ENCODE data around the gene SLC9A2. TPM values are rescaled to one million over a fixed set of nuclear protein-coding genes. Genes with fewer than 3 reads are reported as not detected.

Gene SLC9A2
- total RNA-seq: 21.1 TPM

- DNase-seq (ENCODE audit: low spot score): no peak
These were observed at the start of gene SLC9A2 for GRCh38 chr2:102619414-102620319. TSS of gene SLC9A2 (plus strand) at chr2:102619553. CDS start at chr2:102619849, 296 bp downstream.

DNA sequence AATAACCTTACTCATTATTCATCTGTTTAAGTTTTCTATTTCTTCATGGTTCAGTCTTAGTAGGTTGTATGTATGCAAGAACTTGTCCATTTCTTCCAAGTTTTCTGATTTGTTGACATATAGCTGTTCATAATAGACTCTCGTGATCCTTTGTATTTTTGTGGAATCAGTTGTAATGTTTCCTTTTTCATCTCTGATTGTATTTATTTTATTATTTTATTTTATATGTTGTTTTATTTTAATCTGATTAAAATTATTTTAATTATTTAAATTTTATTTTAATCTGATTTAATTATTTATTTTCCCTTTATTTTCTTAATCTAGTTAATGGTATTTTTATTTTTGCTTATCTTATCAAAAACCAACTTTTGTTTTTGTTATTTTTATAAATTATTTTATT lies 43.5 kb upstream of the SLC9A2 start:
- no peak for DNase-seq (ENCODE audit: low spot score)

GRCh38 chr2:102578376-102578775 lies 41.0 kb upstream of the SLC9A2 start:
- no peak for DNase-seq (ENCODE audit: low spot score)

- DNase-seq (ENCODE audit: low spot score): no peak
These were observed 37.4 kb upstream of the SLC9A2 start for GRCh38 chr2:102581911-102582310.

GRCh38 chr2:102582845-102583244 lies 36.5 kb upstream of the SLC9A2 start:
- DNase-seq (ENCODE audit: low spot score): no peak

- no peak for DNase-seq (ENCODE audit: low spot score)
These were observed 33.4 kb upstream of the SLC9A2 start for GRCh38 chr2:102585847-102586404.

- no peak for DNase-seq (ENCODE audit: low spot score)
These were observed 31.0 kb upstream of the SLC9A2 start for GRCh38 chr2:102588213-102588939.

GRCh38 chr2:102589444-102589843 lies 29.9 kb upstream of the SLC9A2 start:
- DNase-seq (ENCODE audit: low spot score): no peak

DNA sequence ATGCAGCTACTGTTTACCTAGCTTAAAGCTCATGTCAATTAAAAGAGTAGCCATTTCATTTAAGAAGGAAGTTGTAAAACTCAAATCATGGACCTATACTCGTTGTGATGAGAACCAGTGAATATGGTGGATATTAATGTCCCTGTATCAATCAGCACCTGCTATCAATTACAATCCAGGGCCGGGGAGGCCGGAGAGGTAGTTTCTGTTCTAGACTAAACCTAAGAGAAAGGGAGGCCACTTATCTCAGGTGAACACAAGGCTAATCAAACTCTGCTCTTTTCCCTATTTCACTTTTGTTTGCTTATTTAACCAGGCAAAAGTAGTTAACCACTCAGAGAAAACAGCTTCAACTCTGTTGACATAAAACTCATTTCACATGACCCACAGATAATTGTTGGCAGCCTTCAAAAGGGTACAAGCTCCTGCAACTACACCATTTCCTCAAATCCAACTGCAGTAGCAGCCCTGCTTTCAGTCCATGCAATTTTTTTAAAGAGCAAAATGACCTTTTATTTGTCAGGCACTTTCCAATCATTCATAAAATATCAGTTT lies 27.8 kb upstream of the SLC9A2 start:
- DNase-seq (ENCODE audit: low spot score): no peak

GRCh38 chr2:102592601-102593000 lies 26.8 kb upstream of the SLC9A2 start:
- no peak for DNase-seq (ENCODE audit: low spot score)

DNA sequence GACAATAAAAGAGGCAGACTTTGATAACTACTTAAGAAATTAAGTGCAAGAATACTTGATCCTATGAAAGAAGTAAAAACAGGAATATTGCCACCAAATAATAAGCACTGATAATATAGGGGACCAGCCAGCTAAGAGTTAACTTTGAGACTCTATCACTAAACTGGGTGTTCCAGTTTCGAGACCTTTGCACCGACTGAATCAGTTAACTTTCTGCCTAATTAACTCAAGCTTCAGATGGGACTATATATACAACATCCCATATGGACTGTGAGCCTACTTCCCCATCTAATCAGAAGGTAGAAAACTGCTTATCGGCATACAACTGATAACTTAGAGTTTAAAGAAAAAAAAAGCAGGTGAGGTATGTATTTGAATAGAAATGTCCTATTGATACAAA lies 25.8 kb upstream of the SLC9A2 start:
- no peak for DNase-seq (ENCODE audit: low spot score)

GRCh38 chr2:102594445-102595016 lies 24.8 kb upstream of the SLC9A2 start:
- no peak for DNase-seq (ENCODE audit: low spot score)

GRCh38 chr2:102597788-102598187 lies 21.6 kb upstream of the SLC9A2 start:
- DNase-seq (ENCODE audit: low spot score): no peak

DNA sequence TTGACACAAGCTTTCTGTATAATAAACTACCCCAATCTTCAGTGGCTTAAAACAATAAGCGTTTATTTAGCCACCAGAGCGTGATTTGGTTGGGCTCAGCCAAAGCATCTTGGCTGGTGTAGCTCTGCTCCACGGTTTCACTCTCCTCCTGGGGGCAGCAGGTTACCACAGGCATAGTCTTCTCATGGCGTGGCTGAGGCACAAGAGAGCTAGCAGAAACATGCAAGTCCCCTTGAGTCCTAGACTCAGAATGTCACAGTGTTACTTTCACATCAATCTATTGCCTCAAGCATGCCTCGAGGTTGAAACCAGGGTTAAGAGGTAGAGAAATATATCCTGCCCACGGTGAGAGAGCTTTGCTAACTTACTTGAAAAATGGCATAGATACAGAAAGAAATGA lies 19.9 kb upstream of the SLC9A2 start:
- DNase-seq (ENCODE audit: low spot score): no peak

- no peak for DNase-seq (ENCODE audit: low spot score)
These were observed 17.6 kb upstream of the SLC9A2 start for GRCh38 chr2:102601730-102602129.

DNA sequence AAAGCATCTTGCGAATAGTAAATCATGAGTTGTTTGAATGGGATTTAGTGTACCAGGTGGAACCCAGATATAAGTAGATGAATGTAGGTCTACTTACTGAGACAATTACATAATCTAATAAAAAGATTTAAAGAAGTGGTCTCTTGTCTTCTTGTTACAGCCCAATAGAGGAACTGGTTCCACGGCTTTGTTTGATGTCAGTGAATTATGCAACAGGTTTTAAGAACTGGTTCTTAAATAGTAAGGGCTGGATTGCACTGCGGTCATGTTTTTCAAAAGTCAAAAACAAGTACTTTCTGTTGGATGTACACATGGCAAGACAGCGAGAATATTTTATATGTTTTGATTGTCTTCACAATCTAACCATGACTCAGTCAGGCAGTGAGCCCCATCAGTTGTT lies 15.4 kb upstream of the SLC9A2 start:
- DNase-seq (ENCODE audit: low spot score): peak; percentile 48

- no peak for DNase-seq (ENCODE audit: low spot score)
These were observed 14.6 kb upstream of the SLC9A2 start for GRCh38 chr2:102604769-102605168.

DNA sequence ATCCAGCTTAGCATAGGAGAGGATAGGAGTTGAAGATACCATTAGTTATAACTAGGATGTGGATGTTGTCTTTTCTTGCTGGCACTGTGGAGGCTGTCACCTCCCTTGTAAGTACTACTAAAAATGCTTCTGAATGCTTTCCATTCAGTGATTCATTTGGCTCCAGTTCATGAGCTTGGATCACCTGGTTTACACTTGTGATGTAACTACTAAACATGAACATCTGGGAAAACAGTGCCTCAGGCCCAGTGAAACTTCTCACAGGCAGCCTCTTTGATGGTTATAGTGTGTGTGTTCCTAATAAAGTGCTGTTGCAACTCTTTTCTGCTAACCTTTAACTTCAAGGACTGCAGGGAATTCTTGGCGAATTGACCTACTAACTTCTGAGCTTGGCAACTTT lies 13.0 kb upstream of the SLC9A2 start:
- DNase-seq (ENCODE audit: low spot score): no peak

- DNase-seq (ENCODE audit: low spot score): peak; percentile 60
These were observed 3.5 kb upstream of the SLC9A2 start for GRCh38 chr2:102615620-102616436.

GRCh38 chr2:102618452-102619413 lies 620 bp upstream of the SLC9A2 start:
- peak; percentile 49 for DNase-seq (ENCODE audit: low spot score)

All from ureter (tissue), 1 donor.